WTC11 (cell line): ENCODE data around the gene EXOSC7. TPM values are rescaled to one million over a fixed set of nuclear protein-coding genes. Genes with fewer than 3 reads are reported as not detected.

Experiments used
- ATAC-seq: fragments of 200-7000 bp; cut with Tn5 transposase; 2 replicates; pipeline ENCODE4 v1.10.0; 2021; ENCODE audit warnings: mild to moderate bottlenecking, moderate library complexity
- CTCF ChIA-PET: fragments of 300-600 bp; sonication (Branson Sonifier 250); formaldehyde crosslinking; loops from one replicate; lab custom pipeline; 2021; ENCODE audit warnings: antibody characterized with exemption; lab: Charles Lee
- POLR2A ChIA-PET: fragments of 350-600 bp; sonication (Branson Sonifier 250); formaldehyde crosslinking; loops from one replicate; lab custom pipeline; 2021; ENCODE audit warnings: antibody characterized with exemption; lab: Charles Lee
- DNase-seq: peaks from one replicate; pipeline ENCODE4 v3.0.0; 2021; ENCODE audit warnings: low spot score
- H3K27ac Mint-ChIP-seq: 2 replicates; pipeline ENCODE4 v1.8.0; 2021; ENCODE audit warnings: mixed read lengths
- H3K27me3 Mint-ChIP-seq: 2 replicates; pipeline ENCODE4 v1.8.0; 2021; ENCODE audit warnings: low read depth, mild to moderate bottlenecking, moderate library complexity, mixed read lengths
- H3K36me3 Mint-ChIP-seq: 2 replicates; pipeline ENCODE4 v1.8.0; 2021; ENCODE audit warnings: mixed read lengths
- H3K4me1 Mint-ChIP-seq: 2 replicates; pipeline ENCODE4 v1.8.0; 2022; ENCODE audit warnings: mixed read lengths
- H3K4me3 Mint-ChIP-seq: 2 replicates; pipeline ENCODE4 v1.8.0; 2021; ENCODE audit warnings: mild to moderate bottlenecking, moderate library complexity, mixed read lengths
- H3K9me3 Mint-ChIP-seq: 2 replicates; pipeline ENCODE4 v1.8.0; 2021; ENCODE audit warnings: mixed read lengths
- CREM ChIP-seq: sonication (generic); formaldehyde crosslinking; IDR thresholded peaks from 2 replicates; pipeline ENCODE4 v1.8.1; 2022; ENCODE audit warnings: mild to moderate bottlenecking, missing genetic modification reagents, moderate library complexity
- HMGA2 ChIP-seq: fragments of 250-450 bp; sonication (Bioruptor Pico); IDR thresholded peaks from 2 replicates; pipeline ENCODE4 v1.4.0; 2021; ENCODE audit warnings: mild to moderate bottlenecking, moderate library complexity
- NR3C1 ChIP-seq: sonication (generic); formaldehyde crosslinking; conservative IDR thresholded peaks from 2 replicates; pipeline ENCODE4 v1.8.1; 2023; ENCODE audit warnings: low read depth, mild to moderate bottlenecking, missing genetic modification reagents
- OVOL2 ChIP-seq: fragments of 250-450 bp; sonication (Bioruptor Pico); IDR thresholded peaks from 2 replicates; pipeline ENCODE4 v1.9.0; 2021; ENCODE audit warnings: mild to moderate bottlenecking, borderline replicate concordance
- PRRX2 ChIP-seq: fragments of 250-450 bp; sonication (Bioruptor Pico); IDR thresholded peaks from 2 replicates; pipeline ENCODE4 v1.8.0; 2021; ENCODE audit warnings: mild to moderate bottlenecking
- RELA ChIP-seq: sonication (generic); formaldehyde crosslinking; IDR thresholded peaks from 2 replicates; pipeline ENCODE4 v1.8.1; 2022; ENCODE audit warnings: missing genetic modification reagents, mild to moderate bottlenecking, borderline replicate concordance
- RORB ChIP-seq: fragments of 250-450 bp; sonication (Bioruptor Pico); IDR thresholded peaks from 2 replicates; pipeline ENCODE4 v1.9.0; 2021; ENCODE audit warnings: mild to moderate bottlenecking
- SMAD3 ChIP-seq: sonication (generic); formaldehyde crosslinking; IDR thresholded peaks from 2 replicates; pipeline ENCODE4 v1.8.0; 2022; ENCODE audit warnings: missing genetic modification reagents, mild to moderate bottlenecking, borderline replicate concordance
- TCF7 ChIP-seq: sonication (generic); formaldehyde crosslinking; IDR thresholded peaks from 2 replicates; pipeline ENCODE4 v1.8.0; 2022; ENCODE audit warnings: mild to moderate bottlenecking, low read depth, missing genetic modification reagents, moderate library complexity
- ZNF121 ChIP-seq: sonication (generic); formaldehyde crosslinking; IDR thresholded peaks from 2 replicates; pipeline ENCODE4 v1.8.0; 2023; ENCODE audit warnings: missing genetic modification reagents
- ZNF396 ChIP-seq: fragments of 250-450 bp; sonication (Bioruptor Pico); IDR thresholded peaks from 2 replicates; pipeline ENCODE4 v1.8.0; 2021; ENCODE audit warnings: mild to moderate bottlenecking, moderate library complexity, borderline replicate concordance
- total RNA-seq: library from RNA; stranded (reverse); gene quantifications from 3 replicates; pipeline ENCODE4 v1.2.3, GENCODE V29; 2021
- TF ChIP-seq, protein P1 (sequence below): fragments of 250-450 bp; sonication (Bioruptor Pico); IDR thresholded peaks from 2 replicates; pipeline ENCODE4 v1.9.0; 2021; ENCODE audit warnings: mild to moderate bottlenecking, borderline replicate concordance
- TF ChIP-seq, protein P2 (sequence below): sonication (generic); formaldehyde crosslinking; IDR thresholded peaks from 2 replicates; pipeline ENCODE4 v1.8.1; 2022; ENCODE audit warnings: missing genetic modification reagents, borderline replicate concordance
- TF ChIP-seq, protein P3 (sequence below): sonication (generic); formaldehyde crosslinking; IDR thresholded peaks from 2 replicates; pipeline ENCODE4 v1.8.1; 2022; ENCODE audit warnings: mild to moderate bottlenecking, moderate library complexity, missing genetic modification reagents
- TF ChIP-seq, protein P4 (sequence below): fragments of 250-450 bp; sonication (Bioruptor Pico); IDR thresholded peaks from 2 replicates; pipeline ENCODE4 v1.9.0; 2021; ENCODE audit warnings: mild to moderate bottlenecking
- TF ChIP-seq, protein P5 (sequence below): sonication (generic); formaldehyde crosslinking; IDR thresholded peaks from 2 replicates; pipeline ENCODE4 v1.8.1; 2023; ENCODE audit warnings: mild to moderate bottlenecking, missing genetic modification reagents
- TF ChIP-seq, protein P6 (sequence below): sonication (generic); formaldehyde crosslinking; IDR thresholded peaks from 2 replicates; pipeline ENCODE4 v1.8.0; 2022; ENCODE audit warnings: missing genetic modification reagents

The EXOSC7 gene
- total RNA-seq, 1 experiment from 2014 or later = 85.7 TPM

DNA sequence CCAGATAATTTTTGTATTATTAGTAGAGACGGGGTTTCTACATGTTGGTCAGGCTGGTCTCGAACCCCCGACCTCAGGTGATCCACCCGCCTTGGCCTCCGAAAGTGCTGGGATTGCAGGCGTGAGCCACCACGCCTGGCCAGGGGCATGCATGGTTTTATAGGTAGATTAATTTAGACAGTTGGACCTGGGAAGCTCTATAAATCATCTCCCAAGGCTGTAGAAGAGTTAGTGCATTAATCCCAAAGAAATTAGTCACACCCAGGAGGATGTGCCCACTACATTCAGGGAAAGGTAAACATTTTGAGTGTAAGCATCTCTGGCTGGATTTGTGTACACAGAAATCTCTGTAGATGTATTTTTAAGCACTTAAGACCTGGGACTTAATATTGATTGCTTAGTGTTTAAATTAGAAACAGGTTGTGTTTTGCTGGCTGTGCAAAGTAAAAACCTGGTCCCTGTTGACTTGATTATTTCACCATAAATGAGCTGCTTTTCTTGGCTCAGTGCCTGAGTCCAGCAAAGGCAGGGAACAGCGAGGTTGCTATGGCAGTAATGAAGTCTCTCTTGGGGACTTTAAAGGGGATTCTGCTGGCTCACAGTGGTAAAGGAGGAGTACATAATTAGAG is 19.2 kb downstream of the EXOSC7 start:
- Mint-ChIP-seq H3K36me3 (peaks cover 64% of the 10 kb centered on the region), H3K4me1 (peaks cover 24% of the 10 kb centered on the region), H3K4me3 (no peak overlapping the region), H3K9me3 (no peaks in the 10 kb centered on the region), H3K27ac (peak overlapping the region; percentile 82), H3K27me3 (no peaks in the 10 kb centered on the region)
- ChIA-PET CTCF (no interaction called here), POLR2A (no interaction called here)
- no peak for DNase-seq
- no peak for TF ChIP-seq NR3C1 (CRISPR knock-in tag)
- no peak for TF ChIP-seq RORB (CRISPR knock-in tag)
- no peak for TF ChIP-seq HMGA2
- no peak for TF ChIP-seq CREM (CRISPR knock-in tag)
- TF ChIP-seq, protein P1, sequence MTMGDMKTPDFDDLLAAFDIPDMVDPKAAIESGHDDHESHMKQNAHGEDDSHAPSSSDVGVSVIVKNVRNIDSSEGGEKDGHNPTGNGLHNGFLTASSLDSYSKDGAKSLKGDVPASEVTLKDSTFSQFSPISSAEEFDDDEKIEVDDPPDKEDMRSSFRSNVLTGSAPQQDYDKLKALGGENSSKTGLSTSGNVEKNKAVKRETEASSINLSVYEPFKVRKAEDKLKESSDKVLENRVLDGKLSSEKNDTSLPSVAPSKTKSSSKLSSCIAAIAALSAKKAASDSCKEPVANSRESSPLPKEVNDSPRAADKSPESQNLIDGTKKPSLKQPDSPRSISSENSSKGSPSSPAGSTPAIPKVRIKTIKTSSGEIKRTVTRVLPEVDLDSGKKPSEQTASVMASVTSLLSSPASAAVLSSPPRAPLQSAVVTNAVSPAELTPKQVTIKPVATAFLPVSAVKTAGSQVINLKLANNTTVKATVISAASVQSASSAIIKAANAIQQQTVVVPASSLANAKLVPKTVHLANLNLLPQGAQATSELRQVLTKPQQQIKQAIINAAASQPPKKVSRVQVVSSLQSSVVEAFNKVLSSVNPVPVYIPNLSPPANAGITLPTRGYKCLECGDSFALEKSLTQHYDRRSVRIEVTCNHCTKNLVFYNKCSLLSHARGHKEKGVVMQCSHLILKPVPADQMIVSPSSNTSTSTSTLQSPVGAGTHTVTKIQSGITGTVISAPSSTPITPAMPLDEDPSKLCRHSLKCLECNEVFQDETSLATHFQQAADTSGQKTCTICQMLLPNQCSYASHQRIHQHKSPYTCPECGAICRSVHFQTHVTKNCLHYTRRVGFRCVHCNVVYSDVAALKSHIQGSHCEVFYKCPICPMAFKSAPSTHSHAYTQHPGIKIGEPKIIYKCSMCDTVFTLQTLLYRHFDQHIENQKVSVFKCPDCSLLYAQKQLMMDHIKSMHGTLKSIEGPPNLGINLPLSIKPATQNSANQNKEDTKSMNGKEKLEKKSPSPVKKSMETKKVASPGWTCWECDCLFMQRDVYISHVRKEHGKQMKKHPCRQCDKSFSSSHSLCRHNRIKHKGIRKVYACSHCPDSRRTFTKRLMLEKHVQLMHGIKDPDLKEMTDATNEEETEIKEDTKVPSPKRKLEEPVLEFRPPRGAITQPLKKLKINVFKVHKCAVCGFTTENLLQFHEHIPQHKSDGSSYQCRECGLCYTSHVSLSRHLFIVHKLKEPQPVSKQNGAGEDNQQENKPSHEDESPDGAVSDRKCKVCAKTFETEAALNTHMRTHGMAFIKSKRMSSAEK (CRISPR knock-in tag) = no peak
- TF ChIP-seq, protein P2, sequence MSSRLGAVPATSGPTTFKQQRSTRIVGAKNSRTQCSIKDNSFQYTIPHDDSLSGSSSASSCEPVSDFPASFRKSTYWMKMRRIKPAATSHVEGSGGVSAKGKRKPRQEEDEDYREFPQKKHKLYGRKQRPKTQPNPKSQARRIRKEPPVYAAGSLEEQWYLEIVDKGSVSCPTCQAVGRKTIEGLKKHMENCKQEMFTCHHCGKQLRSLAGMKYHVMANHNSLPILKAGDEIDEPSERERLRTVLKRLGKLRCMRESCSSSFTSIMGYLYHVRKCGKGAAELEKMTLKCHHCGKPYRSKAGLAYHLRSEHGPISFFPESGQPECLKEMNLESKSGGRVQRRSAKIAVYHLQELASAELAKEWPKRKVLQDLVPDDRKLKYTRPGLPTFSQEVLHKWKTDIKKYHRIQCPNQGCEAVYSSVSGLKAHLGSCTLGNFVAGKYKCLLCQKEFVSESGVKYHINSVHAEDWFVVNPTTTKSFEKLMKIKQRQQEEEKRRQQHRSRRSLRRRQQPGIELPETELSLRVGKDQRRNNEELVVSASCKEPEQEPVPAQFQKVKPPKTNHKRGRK = no peak
- TF ChIP-seq, protein P3, sequence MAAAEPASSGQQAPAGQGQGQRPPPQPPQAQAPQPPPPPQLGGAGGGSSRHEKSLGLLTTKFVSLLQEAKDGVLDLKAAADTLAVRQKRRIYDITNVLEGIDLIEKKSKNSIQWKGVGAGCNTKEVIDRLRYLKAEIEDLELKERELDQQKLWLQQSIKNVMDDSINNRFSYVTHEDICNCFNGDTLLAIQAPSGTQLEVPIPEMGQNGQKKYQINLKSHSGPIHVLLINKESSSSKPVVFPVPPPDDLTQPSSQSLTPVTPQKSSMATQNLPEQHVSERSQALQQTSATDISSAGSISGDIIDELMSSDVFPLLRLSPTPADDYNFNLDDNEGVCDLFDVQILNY (CRISPR knock-in tag) = no peak
- no peak for TF ChIP-seq OVOL2
- TF ChIP-seq ZNF121 (CRISPR knock-in tag) = no peak
- TF ChIP-seq, protein P4, sequence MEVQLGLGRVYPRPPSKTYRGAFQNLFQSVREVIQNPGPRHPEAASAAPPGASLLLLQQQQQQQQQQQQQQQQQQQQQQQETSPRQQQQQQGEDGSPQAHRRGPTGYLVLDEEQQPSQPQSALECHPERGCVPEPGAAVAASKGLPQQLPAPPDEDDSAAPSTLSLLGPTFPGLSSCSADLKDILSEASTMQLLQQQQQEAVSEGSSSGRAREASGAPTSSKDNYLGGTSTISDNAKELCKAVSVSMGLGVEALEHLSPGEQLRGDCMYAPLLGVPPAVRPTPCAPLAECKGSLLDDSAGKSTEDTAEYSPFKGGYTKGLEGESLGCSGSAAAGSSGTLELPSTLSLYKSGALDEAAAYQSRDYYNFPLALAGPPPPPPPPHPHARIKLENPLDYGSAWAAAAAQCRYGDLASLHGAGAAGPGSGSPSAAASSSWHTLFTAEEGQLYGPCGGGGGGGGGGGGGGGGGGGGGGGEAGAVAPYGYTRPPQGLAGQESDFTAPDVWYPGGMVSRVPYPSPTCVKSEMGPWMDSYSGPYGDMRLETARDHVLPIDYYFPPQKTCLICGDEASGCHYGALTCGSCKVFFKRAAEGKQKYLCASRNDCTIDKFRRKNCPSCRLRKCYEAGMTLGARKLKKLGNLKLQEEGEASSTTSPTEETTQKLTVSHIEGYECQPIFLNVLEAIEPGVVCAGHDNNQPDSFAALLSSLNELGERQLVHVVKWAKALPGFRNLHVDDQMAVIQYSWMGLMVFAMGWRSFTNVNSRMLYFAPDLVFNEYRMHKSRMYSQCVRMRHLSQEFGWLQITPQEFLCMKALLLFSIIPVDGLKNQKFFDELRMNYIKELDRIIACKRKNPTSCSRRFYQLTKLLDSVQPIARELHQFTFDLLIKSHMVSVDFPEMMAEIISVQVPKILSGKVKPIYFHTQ (CRISPR knock-in tag) = no peak
- no peak for TF ChIP-seq TCF7
- TF ChIP-seq, protein P5, sequence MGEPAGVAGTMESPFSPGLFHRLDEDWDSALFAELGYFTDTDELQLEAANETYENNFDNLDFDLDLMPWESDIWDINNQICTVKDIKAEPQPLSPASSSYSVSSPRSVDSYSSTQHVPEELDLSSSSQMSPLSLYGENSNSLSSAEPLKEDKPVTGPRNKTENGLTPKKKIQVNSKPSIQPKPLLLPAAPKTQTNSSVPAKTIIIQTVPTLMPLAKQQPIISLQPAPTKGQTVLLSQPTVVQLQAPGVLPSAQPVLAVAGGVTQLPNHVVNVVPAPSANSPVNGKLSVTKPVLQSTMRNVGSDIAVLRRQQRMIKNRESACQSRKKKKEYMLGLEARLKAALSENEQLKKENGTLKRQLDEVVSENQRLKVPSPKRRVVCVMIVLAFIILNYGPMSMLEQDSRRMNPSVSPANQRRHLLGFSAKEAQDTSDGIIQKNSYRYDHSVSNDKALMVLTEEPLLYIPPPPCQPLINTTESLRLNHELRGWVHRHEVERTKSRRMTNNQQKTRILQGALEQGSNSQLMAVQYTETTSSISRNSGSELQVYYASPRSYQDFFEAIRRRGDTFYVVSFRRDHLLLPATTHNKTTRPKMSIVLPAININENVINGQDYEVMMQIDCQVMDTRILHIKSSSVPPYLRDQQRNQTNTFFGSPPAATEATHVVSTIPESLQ (CRISPR knock-in tag) = no peak
- no peak for TF ChIP-seq PRRX2 (CRISPR knock-in tag)
- no peak for TF ChIP-seq ZNF396
- no peak for TF ChIP-seq SMAD3 (CRISPR knock-in tag)
- no peak for TF ChIP-seq RELA (CRISPR knock-in tag)
- TF ChIP-seq, protein P6, sequence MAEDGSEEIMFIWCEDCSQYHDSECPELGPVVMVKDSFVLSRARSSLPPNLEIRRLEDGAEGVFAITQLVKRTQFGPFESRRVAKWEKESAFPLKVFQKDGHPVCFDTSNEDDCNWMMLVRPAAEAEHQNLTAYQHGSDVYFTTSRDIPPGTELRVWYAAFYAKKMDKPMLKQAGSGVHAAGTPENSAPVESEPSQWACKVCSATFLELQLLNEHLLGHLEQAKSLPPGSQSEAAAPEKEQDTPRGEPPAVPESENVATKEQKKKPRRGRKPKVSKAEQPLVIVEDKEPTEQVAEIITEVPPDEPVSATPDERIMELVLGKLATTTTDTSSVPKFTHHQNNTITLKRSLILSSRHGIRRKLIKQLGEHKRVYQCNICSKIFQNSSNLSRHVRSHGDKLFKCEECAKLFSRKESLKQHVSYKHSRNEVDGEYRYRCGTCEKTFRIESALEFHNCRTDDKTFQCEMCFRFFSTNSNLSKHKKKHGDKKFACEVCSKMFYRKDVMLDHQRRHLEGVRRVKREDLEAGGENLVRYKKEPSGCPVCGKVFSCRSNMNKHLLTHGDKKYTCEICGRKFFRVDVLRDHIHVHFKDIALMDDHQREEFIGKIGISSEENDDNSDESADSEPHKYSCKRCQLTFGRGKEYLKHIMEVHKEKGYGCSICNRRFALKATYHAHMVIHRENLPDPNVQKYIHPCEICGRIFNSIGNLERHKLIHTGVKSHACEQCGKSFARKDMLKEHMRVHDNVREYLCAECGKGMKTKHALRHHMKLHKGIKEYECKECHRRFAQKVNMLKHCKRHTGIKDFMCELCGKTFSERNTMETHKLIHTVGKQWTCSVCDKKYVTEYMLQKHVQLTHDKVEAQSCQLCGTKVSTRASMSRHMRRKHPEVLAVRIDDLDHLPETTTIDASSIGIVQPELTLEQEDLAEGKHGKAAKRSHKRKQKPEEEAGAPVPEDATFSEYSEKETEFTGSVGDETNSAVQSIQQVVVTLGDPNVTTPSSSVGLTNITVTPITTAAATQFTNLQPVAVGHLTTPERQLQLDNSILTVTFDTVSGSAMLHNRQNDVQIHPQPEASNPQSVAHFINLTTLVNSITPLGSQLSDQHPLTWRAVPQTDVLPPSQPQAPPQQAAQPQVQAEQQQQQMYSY = no peak
- no peak for ATAC-seq
